ENCODE measurements around the gene NRN1.
"Not testable (repeated sequence)": the region's sequence is repeated elsewhere in the genome, so short reads cannot be mapped to it uniquely, and the experiment has no call there.

The NRN1 gene

DNA sequence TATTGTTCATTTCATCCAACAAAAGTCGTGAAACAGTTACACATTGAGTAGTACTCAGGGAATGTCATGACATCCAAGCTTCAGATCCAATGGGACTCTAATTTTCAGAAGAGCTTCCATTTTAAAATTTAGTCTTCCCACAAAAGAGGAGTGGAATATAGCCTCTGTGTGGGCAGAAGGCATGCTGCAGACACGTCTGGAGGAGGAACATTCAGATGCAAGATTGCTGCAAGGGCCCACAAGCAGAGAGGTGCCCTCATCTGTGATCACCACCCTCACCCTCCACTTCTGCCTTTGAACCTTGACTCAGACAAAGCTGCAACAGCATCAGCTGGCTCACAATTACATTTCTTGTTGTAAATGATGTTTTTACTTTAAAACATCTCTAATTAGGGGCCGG, 29.9 kb downstream of the NRN1 start:
- H3K4me3 ChIP-seq (ENCODE audit: low read length), result no peak overlapping the region
- DNase-seq (ENCODE audit: low read depth), result no peak
- TF ChIP-seq, protein P1, sequence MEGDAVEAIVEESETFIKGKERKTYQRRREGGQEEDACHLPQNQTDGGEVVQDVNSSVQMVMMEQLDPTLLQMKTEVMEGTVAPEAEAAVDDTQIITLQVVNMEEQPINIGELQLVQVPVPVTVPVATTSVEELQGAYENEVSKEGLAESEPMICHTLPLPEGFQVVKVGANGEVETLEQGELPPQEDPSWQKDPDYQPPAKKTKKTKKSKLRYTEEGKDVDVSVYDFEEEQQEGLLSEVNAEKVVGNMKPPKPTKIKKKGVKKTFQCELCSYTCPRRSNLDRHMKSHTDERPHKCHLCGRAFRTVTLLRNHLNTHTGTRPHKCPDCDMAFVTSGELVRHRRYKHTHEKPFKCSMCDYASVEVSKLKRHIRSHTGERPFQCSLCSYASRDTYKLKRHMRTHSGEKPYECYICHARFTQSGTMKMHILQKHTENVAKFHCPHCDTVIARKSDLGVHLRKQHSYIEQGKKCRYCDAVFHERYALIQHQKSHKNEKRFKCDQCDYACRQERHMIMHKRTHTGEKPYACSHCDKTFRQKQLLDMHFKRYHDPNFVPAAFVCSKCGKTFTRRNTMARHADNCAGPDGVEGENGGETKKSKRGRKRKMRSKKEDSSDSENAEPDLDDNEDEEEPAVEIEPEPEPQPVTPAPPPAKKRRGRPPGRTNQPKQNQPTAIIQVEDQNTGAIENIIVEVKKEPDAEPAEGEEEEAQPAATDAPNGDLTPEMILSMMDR (IDR thresholded peaks at IDR 0.05; ENCODE audit: insufficient read depth, low read depth, low read length, missing control alignments), result no peak

DNA sequence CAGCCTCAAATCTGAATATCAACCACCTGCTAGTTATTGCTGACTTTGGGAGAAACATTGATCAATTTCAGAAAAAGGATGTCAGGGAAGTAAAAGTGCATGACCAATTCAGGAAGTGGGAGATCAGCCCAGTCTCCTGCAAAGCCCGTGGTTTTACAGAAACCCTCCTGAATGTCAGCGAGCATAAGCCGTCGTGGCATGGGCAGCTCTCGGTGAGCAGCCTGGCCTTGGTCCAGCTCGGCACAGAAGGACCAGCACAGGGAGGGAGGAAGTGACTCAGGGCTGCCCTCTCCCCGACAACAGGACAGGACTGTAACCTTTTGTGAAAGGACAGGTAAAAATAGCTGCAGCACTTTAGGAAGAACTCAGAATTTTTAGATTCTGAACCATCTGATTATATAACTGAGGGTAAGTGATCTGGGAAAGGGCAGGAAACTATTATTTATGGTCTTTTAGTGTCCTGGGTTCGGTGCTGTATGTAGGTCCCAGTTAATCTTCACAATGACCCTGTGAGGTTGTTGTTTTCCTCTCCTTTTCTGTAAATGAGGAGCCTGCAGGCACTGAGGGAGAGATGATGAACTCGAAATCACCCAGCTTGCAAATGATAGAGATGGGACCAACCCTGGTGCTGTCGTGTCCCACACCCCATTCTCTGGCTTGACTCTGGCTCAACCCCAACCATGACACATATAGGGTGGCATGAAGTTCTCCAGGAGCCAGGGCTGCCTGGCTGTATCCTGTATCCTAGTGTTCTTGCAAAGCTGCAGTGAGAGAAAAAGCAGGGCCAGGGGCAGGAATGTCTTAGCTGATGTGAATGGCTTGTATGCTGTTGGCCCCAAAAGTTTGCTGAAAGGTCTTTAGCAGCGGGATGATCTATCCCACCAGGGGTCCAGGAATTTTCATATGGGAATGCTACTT, 37.6 kb downstream of the NRN1 start:
- DNase-seq (ENCODE audit: low read depth), result peak; percentile 21
- TF ChIP-seq, protein P1 (IDR thresholded peaks at IDR 0.05; ENCODE audit: insufficient read depth, low read depth, low read length, missing control alignments), result no peak
- H3K4me3 ChIP-seq (ENCODE audit: low read length), result no peak overlapping the region

DNA sequence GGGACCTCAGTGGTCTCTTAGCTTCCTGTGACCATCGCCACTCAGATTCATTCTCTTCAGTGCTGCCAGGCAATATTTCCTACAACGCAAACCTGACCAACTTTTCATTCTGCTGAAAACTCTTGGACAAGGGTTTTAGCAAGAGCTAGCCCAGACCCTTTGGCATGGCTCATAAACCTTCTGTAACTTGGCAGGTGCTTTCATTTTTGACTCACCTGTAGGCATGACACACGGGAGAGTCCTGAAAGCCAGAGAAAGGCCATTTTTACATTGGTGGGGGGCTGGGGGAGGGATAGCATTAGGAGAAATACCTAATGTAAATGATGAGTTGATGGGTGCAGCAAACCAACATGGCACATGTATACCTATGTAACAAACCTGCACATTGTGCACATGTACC, 38.7 kb downstream of the NRN1 start:
- not testable (repeated sequence) for DNase-seq (ENCODE audit: low read depth); H3K4me3 ChIP-seq (ENCODE audit: low read length)

DNA sequence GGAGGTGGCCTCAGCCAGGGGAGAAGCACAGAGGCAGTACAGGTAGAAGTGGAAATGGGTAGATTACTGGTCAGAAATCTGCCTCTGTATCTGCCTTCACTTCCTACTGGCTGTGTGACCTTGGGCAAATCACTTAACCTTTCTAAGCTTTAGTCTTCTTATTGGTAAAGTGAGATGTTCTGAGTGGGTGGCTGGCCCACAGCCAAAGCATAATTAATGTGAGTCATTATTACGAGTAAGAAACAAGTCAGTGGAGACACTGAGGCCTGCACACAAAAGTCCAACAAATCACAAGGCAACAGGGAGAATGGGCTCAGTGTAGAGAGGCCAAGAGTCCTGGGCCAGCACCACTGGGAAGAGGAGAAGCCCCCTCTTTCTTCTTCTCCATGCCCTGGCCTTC, 39.1 kb downstream of the NRN1 start:
- DNase-seq (ENCODE audit: low read depth), result peak; percentile 20
- TF ChIP-seq, protein P1 (IDR thresholded peaks at IDR 0.05; ENCODE audit: insufficient read depth, low read depth, low read length, missing control alignments), result no peak
- H3K4me3 ChIP-seq (ENCODE audit: low read length), result no peak overlapping the region

DNA sequence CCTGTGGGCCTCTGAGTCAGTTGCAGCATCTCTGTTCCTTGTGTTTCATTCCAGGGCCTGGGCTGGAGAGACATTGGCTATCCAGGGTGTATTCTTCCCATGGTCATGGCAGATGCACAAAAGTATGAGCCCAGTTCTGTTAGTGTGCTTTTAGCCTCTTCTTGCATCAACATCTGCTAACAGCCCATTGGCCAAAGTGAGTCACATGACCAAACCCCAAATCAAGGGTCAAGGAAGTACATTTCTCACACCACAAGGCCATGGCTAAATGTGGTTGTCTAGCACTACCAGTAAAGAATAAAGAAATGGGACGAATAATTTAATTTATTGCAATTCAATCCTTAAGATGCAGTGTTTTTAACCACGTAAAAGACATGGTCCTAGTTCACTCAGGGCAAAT, 43.9 kb downstream of the NRN1 start:
- H3K4me3 ChIP-seq (ENCODE audit: low read length), result no peak overlapping the region
- TF ChIP-seq, protein P1 (IDR thresholded peaks at IDR 0.05; ENCODE audit: insufficient read depth, low read depth, low read length, missing control alignments), result no peak
- no peak for DNase-seq (ENCODE audit: low read depth)

DNA sequence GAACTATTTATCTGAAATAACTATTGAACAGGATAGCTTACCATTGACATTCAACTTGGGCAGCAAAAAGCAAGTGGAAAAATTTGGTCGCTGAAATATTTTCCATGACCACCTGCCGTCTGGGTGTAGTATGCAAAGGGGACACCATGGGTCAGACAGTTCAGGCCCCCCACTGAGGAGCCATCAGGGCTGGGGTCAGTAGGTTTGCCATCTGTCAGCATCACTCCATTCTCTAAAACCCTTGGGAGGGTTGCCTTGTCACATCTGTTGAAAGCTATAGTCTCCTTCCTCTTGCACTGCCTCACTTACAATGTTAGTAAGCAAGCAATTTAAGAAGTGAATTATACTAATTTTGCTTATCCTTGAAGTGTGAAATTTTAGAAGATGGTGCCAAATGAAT, 44.9 kb downstream of the NRN1 start:
- no peak overlapping the region for H3K4me3 ChIP-seq (ENCODE audit: low read length)
- TF ChIP-seq, protein P1 (IDR thresholded peaks at IDR 0.05; ENCODE audit: insufficient read depth, low read depth, low read length, missing control alignments), result no peak
- DNase-seq (ENCODE audit: low read depth), result no peak

DNA sequence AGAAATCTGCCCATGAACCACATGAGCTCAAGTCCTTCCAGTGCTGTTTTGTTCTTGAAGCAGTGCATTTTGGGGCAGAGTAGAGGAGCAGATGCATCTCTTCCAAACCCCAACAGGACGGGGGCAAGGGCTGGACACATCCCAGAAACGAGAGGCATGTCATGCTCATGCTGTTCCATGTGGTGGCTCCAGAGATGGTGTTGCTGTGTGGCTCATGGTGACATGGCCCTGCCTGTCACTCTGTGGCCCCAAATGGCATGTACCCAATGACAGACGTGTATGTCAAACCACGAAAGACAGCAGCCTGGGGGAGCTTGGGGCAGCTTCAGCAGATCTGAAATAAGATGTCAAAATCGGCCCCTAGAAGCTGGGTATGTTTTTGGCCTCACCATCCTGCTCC, 46.3 kb downstream of the NRN1 start:
- H3K4me3 ChIP-seq (ENCODE audit: low read length), result no peak overlapping the region
- no peak for DNase-seq (ENCODE audit: low read depth)
- TF ChIP-seq, protein P1 (IDR thresholded peaks at IDR 0.05; ENCODE audit: insufficient read depth, low read depth, low read length, missing control alignments), result no peak

Data from epithelial cell of esophagus (primary cell).